GM12878 (cell line): ENCODE results near the gene AP1M1. TPM values are rescaled to one million over a fixed set of nuclear protein-coding genes. Genes with fewer than 3 reads are reported as not detected.

Experiments used
- ATAC-seq: fragments of 200-7000 bp; cut with Tn5 transposase; 3 replicates; pipeline ENCODE4 v1.9.1; 2020; ENCODE audit warnings: mild to moderate bottlenecking, moderate library complexity
- BruUV-seq: library from RNA; stranded (reverse); fragments of 400-500 nt; replicated peaks from 2 replicates; lab custom pipeline; 2021; lab: Mats Ljungman, UMichigan
- CTCF ChIA-PET: fragments of 300-600 bp; sonication (Branson Sonifier 250); formaldehyde crosslinking; extraction: SDS; loops from one replicate; lab custom pipeline; 2021; ENCODE audit warnings: inconsistent platforms; lab: Yijun Ruan, JAX
- POLR2A ChIA-PET: fragments of 350-600 bp; formaldehyde crosslinking; extraction: SDS; loops from one replicate; lab custom pipeline; 2021; ENCODE audit warnings: inconsistent platforms; lab: Charles Lee
- RAD21 ChIA-PET: fragments of 300-600 bp; sonication (Branson Sonifier 250); formaldehyde crosslinking; loops from one replicate; lab custom pipeline; 2023; ENCODE audit warnings: antibody characterized with exemption; ENCODE audit not compliant: unreplicated experiment; lab: Charles Lee
- SMC1A ChIA-PET: fragments of 300-600 bp; sonication (Branson Sonifier 250); formaldehyde crosslinking; loops from one replicate; lab custom pipeline; 2023; ENCODE audit not compliant: unreplicated experiment, uncharacterized antibody; lab: Charles Lee
- DNase-seq: peaks from one replicate; pipeline ENCODE4 v3.0.0-alpha.2; 2011; ENCODE audit warnings: low read depth, low spot score
- FAIRE-seq: peaks from 3 replicates; lab custom pipeline; 2011; peaks lifted over from hg19 to GRCh38; lab: Jason Lieb, UNC
- H2AFZ ChIP-seq: 2 replicates; pipeline ENCODE4 v1.6.0; 2011; ENCODE audit warnings: low read depth, low read length, control low read depth; ENCODE audit not compliant: control insufficient read depth
- H3K27ac ChIP-seq: 2 replicates; pipeline ENCODE4 v1.5.1; 2011; ENCODE audit warnings: control low read depth; ENCODE audit not compliant: control insufficient read depth, insufficient read depth
- H3K27me3 ChIP-seq, 2 experiments: replicated peaks in 1 of 2; 2 replicates each; pipeline versions ENCODE4 v1.6.0 to v1.6.1; 2011; ENCODE audit warnings: low read length in 1 of 2; ENCODE audit not compliant: control insufficient read depth in 2 of 2, insufficient read depth in 2 of 2
- H3K36me3 ChIP-seq, 2 experiments: 2 replicates each; pipeline ENCODE4 v1.5.1; 2011; ENCODE audit warnings: low read length in 1 of 2; ENCODE audit not compliant: control insufficient read depth in 2 of 2, insufficient read depth in 2 of 2
- H3K4me1 ChIP-seq: 2 replicates; pipeline ENCODE4 v1.6.1; 2011; ENCODE audit warnings: mild to moderate bottlenecking, low read length, moderate library complexity, mixed read lengths; ENCODE audit not compliant: control insufficient read depth, insufficient read depth
- H3K4me2 ChIP-seq: 2 replicates; pipeline ENCODE4 v1.6.0; 2011; ENCODE audit warnings: control low read depth; ENCODE audit not compliant: control insufficient read depth, insufficient read depth
- H3K4me3 ChIP-seq: fragments of 200-600 bp; sonication (generic); 2 replicates; pipeline ENCODE4 v1.5.1; 2016
- H3K79me2 ChIP-seq: 2 replicates; pipeline ENCODE4 v1.6.0; 2011; ENCODE audit warnings: low read length; ENCODE audit not compliant: control insufficient read depth, insufficient read depth
- H3K9ac ChIP-seq: 2 replicates; pipeline ENCODE4 v1.8.0; 2011; ENCODE audit warnings: low read length, control low read depth, mixed read lengths; ENCODE audit not compliant: control insufficient read depth, insufficient read depth
- H3K9me3 ChIP-seq: replicated peaks from 3 replicates; pipeline ENCODE4 v1.5.1; 2011; ENCODE audit warnings: mild to moderate bottlenecking, low read length; ENCODE audit not compliant: control insufficient read depth, insufficient read depth
- H4K20me1 ChIP-seq: 2 replicates; pipeline ENCODE4 v1.6.0; 2011; ENCODE audit not compliant: control insufficient read depth, insufficient read depth
- HDGF ChIP-seq: fragments of 450-650 bp; IDR thresholded peaks from 2 replicates; pipeline ENCODE4 v1.6.1; 2016; ENCODE audit warnings: antibody characterized with exemption
- IRF3 ChIP-seq: fragments of 450-650 bp; IDR thresholded peaks from 2 replicates; pipeline ENCODE4 v1.6.1; 2014; ENCODE audit warnings: mild to moderate bottlenecking
- NR2F1 ChIP-seq: fragments of 450-650 bp; conservative IDR thresholded peaks from 2 replicates; pipeline ENCODE4 v1.6.1; 2017; ENCODE audit warnings: mild to moderate bottlenecking
- POU2F2 ChIP-seq: IDR thresholded peaks from 3 replicates; pipeline ENCODE4 v1.6.1; 2011; ENCODE audit warnings: low read depth, mild to moderate bottlenecking, low read length, borderline replicate concordance
- RELB ChIP-seq: fragments of 450-650 bp; IDR thresholded peaks from 2 replicates; pipeline ENCODE4 v1.6.1; 2017; ENCODE audit warnings: low read depth, mild to moderate bottlenecking, moderate library complexity
- SMAD1 ChIP-seq: fragments of 450-650 bp; IDR thresholded peaks from 2 replicates; pipeline ENCODE4 v1.6.1; 2018; ENCODE audit warnings: mild to moderate bottlenecking, low read depth; ENCODE audit not compliant: partially characterized antibody
- WGBS: methylation state at CpG from one replicate; pipeline ENCODE4 v1.1.6; 2016; ENCODE audit warnings: low lambda C conversion rate; ENCODE audit not compliant: insufficient replicate concordance, insufficient coverage; ENCODE audit errors: missing lambda C conversion rate; 5-methylcytosine and 5-hydroxymethylcytosine counted together
- in situ Hi-C: fragments of 300-500 bp; cut with MboI; formaldehyde crosslinking; loops from 9 replicates; pipeline ENCODE4 v1.14.3; 2018; ENCODE audit warnings: mixed read lengths
- intact Hi-C: fragments of 100-400 bp; cut with micrococcal nuclease; formaldehyde crosslinking; loops from one replicate; pipeline ENCODE4 v1.14.2; 2022; ENCODE audit not compliant: unreplicated experiment
- polyA plus RNA-seq, 11 experiments: library from polyadenylated mRNA; depleted of rRNA in 4 of 11; unstranded in 6 of 11; stranded (reverse) in 5 of 11; fragments of >200 nt; fragmentation: Nextera tagmentation in 4 of 11; fragmentation: Illumina TruSeq in 1 of 11; extraction: Ambion mirVana in 4 of 11; extraction: Trizol in 1 of 11; gene quantifications; 1 replicate in 1 of 11; 2 replicates in 10 of 11; pipeline versions ENCODE4 v1.2.1 to v1.2.3, GENCODE V29; 2011 to 2016; ENCODE audit warnings: inconsistent platforms in 2 of 11, missing spikeins in 2 of 11, low read depth in 1 of 11
- total RNA-seq, 4 experiments: library from RNA; depleted of rRNA in 3 of 4; stranded (reverse); fragments of >200 nt in 3 of 4; fragmentation: Illumina TruSeq in 1 of 4; extraction: Trizol in 1 of 4; gene quantifications; 2 replicates each; pipeline versions ENCODE4 v1.2.1 to v1.2.3, GENCODE V29; 2013 to 2021

AP1M1 gene
- total and polyA plus RNA-seq, 10 of the 15 experiments (the other 5 are each of a cell fraction or from before 2014, with no cell fraction given) = 1.0 to 116 (median 44.7) TPM

- H3K27ac ChIP-seq = peak overlapping the region; percentile 83
- peak overlapping the region; percentile 88 for H3K9ac ChIP-seq
- ATAC-seq (no peak), DNase-seq (no peak), FAIRE-seq (peak; percentile 52)
- peak overlapping the region; percentile 84 for H3K4me3 ChIP-seq
- TSS peak; percentile 97 for BruUV-seq
- ChIA-PET CTCF (interaction anchor here (0.9 to 7.3 kb wide), 5 partner anchors 11 to 156 kb away, joined by 3 to 44 read pairs (median 4); partner anchors contain the start of gene FAM32A), POLR2A (interaction anchor here (0.5 to 1.8 kb wide), 7 partner anchors 11 to 1275 kb away, joined by 3 to 12 read pairs (median 4); partner anchors contain the start of genes FAM32A and TPM4), RAD21 (interaction anchor here (0.6 to 1.4 kb wide), 5 partner anchors 12 to 621 kb away, joined by 3 to 13 read pairs (median 3); partner anchors contain the start of genes FAM32A and HSH2D), SMC1A (interaction anchor here (0.6 to 2.7 kb wide), 9 partner anchors 9 to 1183 kb away, joined by 3 to 18 read pairs (median 4); partner anchors contain the start of genes FAM32A and HSH2D)
- peak overlapping the region; percentile 97 for H3K4me2 ChIP-seq
- in situ Hi-C loops (no loop called here), intact Hi-C loops (no loop called here)
- H3K36me3 ChIP-seq = peaks cover 0 to 3% of the 10 kb centered on the region in 2 experiments; a peak in 1 of 4 replicates
- 4% methylated on average over 2 of the region's 2 CpGs for WGBS
- H4K20me1 ChIP-seq = no peaks in the 10 kb centered on the region; the same call in 1 of the 2 replicates
- TF ChIP-seq IRF3 (no peak), HDGF (peak; percentile 24; the same call in 1 of the 2 replicates), NR2F1 (0 out of 2 replicates have a peak, but pooled peaks have one; percentile 49), SMAD1 (peak; percentile 70), POU2F2 (no peak), RELB (0 out of 2 replicates have a peak, but pooled peaks have one; percentile 38)
- no peaks in the 10 kb centered on the region for H3K27me3 ChIP-seq
- H2AFZ ChIP-seq = peak overlapping the region; percentile 94
- H3K79me2 ChIP-seq = peaks cover 27% of the 10 kb centered on the region
- H3K4me1 ChIP-seq = peaks cover 7% of the 10 kb centered on the region
- H3K9me3 ChIP-seq = no peaks in the 10 kb centered on the region
Measured at GRCh38 chr19:16197188-16197621, 506 bp upstream of the AP1M1 start.
